ENCODE results near the gene FGFR2.

Gene FGFR2

DNA sequence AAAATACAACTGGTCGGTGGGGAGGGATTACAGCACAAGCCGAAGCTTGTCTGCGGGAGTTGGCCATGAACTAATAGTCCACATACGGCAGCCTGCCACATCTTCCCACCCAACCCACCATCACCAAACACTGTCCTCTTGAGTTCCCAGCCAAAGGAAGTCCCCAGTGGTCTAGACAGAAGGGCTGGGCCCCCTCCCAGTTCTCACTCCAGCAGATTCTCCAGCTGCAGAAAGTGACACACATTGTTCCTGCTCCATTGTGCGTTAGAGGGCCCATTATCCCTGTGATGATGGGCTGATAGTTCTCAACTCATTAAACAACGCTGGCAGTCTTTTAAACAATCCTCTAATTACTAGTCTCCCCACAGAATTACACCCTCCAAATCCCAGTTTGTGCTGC is 148.0 kb downstream of the FGFR2 start:
- no peak for DNase-seq

DNA sequence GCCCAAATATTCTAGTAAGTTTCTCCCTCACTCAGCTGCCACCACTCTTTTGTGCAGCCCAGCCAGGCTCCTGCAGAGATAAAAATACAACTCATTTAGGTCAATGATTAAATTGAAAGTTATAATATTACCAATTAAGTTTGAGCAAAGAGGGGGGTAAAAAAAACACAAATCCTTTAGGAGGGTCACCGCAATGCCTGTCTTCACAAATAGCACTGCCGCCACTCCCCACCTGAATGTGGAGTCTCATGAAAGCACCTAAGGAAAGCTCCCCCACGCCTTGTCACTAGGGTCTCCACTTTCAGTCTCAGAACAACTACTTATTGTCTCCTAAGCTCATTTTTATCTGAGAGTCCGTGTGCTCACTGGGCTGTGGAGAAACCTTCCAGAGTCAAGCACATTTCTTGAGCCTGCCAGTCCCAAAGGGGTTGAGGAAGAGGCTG is 148.7 kb downstream of the FGFR2 start:
- peak; percentile 64 for DNase-seq

GRCh38 chr10:121448766-121449421 is 149.3 kb downstream of the FGFR2 start:
- DNase-seq, result peak; percentile 45

DNA sequence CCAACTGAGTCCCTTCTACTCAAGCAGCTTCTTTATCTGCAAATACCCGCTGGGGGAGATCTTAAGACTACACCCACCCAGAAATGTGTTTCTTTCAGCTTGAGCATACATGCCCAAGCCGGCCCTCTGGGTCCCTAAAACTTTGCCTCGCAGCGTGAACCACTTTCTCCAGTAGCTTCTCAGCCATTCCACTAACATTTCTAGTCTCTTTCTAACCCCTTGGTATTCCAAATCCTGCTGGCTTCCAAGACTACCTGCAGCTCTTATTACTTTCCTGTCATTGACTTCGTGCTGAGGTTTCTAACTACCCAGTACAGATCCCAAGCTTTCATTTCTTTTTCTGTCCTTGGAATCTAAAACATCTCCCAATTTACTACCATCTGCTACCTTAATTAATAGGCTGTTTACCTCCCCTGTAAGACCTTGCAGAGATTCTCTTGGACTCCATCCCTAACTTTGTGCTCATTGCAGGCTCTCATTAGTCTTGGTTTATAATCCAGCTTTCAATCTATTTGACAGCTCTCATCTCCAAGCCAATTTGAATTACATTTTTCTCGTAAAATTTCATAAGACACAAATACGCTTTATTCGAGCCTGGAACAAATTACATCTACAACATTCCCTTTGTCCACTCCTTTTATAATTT is 153.6 kb downstream of the FGFR2 start:
- DNase-seq, result no peak

- DNase-seq, result no peak
Measured at GRCh38 chr10:121442086-121442935, 155.9 kb downstream of the FGFR2 start.

GRCh38 chr10:121440461-121440860 is 157.8 kb downstream of the FGFR2 start:
- DNase-seq, result no peak

- DNase-seq, result no peak
Measured at GRCh38 chr10:121438333-121438732, 159.9 kb downstream of the FGFR2 start.

DNA sequence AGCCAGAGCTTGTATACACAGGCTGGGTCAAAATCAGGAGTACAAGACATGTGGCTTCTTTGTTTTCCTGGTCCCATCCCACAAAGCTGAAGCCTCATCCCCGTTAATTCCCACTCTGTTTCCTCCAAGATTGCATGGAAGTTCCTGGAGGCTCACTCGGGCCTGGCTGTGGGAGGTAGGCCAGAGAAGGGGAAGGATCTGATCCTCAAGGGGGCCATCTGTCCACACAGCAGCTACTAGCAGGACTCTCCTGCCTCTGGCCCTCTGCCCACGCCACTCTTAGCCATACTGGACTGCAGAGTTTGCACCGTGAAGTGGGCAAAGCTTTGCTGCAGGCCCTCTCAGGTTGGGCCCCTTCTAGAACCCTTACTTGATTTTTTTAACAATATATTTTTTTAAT is 160.6 kb downstream of the FGFR2 start:
- no peak for DNase-seq

DNA sequence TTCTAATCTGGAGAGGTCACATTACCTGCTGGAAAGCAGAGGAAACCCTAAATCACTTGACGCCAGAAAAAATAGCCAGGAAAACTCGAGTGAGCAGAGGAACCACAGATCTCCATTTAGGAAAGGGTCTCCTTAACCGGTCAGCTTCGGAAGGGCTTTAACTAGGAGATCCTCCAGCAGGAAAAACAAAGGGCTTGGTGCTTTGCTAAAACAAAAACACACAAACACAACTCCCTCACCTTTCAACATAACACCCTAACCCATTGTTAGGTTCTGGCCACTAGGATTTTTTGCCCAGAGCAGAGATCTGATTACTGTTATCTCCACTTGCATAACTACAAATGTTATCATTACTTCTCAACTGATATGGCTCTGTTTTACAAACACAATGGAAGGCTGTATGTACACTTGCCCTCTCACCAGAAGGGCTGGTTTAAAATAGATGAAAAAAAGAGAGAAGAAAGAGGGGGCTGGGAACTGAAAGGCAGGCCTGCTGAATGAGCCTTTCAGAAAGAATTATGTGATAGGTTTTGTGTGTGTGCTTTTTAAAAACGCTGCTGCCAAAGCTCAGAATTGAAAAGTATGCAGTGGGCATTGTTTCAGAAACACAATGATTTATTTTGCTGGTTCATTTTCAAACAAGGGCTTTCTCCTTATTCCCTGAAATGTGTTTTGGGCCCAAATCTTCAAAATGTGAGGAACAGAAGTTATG is 161.5 kb downstream of the FGFR2 start:
- peak; percentile 37 for DNase-seq

GRCh38 chr10:121436281-121436629 is 162.0 kb downstream of the FGFR2 start:
- DNase-seq, result no peak

DNA sequence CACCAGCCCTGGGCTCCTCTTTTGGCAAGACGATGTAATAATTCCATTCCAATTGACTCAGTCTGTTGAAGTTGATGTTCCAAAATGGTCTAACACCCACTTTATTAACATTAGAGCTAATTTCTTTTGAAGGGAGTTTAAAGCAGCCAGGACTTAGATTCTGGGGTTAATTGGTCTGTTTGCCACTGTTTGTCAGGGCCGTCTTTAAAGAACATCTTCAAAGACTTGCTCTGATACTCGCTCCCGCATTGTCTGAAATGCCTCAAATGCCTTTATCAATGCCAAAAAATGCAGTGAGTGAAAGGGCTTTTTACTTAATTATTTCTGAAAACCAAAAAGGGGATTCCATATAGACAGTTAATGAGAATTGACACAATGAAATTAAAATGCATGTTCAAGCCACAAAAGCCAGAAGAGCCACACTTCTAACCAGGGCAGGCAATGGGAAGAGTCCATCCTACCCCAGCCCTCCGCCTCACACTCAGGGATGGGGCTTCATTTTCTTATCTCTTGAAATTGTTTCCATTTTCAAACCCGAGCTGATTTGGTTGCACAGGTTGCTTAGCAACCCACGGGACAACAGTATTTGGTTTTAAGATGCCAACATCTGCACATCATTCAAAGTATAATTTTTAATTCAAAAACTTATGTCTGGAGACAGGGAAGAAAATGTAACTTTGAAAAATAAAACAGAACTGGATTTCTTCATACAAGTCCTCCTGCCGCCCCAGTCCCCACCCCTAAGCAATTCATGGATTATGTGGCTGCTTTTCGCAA is 163.0 kb downstream of the FGFR2 start:
- DNase-seq, result no peak

- DNase-seq, result no peak
Measured at GRCh38 chr10:121433965-121434364, 164.3 kb downstream of the FGFR2 start.

DNA sequence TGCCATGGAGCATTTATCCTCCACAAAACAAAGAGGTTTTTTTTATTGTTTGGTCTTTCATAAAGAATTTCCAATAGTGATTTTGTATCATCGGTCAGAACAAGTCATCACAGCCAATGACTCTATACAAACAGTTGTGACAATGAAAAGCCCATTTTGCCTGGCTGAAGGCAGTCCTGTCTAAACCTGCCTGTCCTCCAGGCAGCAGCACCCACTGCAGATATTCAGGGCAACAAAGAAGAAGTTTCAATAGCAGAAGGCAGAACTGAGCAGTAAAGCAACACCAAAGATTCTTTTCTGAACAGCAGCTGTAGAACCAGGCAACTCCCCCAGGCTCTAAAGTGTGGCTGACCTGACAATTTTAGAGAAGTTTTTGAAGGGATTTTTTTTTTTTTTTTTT is 169.4 kb downstream of the FGFR2 start:
- DNase-seq, result no peak

Data from right kidney (tissue), 1 donor.